PC-3 (cell line): ENCODE measurements around the gene OR6N2.

Experiments used
- EZH2 ChIP-seq: fragments of 300-600 bp; sonication (generic); IDR thresholded peaks from one replicate; pipeline ENCODE4 v1.6.1; 2017; ENCODE audit warnings: antibody characterized with exemption, mild to moderate bottlenecking, low read length; ENCODE audit not compliant: unreplicated experiment
- TF ChIP-seq, protein P1 (sequence below): fragments of 300-600 bp; sonication (generic); conservative IDR thresholded peaks from 2 replicates; pipeline ENCODE4 v1.5.1; 2017; ENCODE audit warnings: antibody characterized with exemption, low read depth, mild to moderate bottlenecking, low read length

DNA sequence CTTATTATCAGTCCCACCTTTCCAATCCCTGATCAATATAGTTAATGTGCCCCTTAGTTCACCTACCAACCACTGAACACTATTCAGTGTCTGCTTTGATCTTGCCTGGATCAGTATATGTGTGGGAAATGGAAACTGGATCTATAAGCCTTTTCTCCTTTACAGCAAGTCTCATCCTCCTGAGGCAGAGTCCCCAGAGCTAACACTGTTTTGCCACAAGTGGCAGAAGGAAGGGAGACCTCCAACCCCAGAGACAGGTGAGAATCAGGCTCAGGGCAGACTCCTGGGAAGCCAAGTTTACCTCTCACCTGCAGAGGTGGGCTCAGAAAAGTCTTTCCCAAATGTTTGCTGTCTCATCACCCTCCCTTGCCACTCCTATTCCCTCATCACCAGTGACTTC, at the start of gene OR6N2:
- TF ChIP-seq, protein P1, sequence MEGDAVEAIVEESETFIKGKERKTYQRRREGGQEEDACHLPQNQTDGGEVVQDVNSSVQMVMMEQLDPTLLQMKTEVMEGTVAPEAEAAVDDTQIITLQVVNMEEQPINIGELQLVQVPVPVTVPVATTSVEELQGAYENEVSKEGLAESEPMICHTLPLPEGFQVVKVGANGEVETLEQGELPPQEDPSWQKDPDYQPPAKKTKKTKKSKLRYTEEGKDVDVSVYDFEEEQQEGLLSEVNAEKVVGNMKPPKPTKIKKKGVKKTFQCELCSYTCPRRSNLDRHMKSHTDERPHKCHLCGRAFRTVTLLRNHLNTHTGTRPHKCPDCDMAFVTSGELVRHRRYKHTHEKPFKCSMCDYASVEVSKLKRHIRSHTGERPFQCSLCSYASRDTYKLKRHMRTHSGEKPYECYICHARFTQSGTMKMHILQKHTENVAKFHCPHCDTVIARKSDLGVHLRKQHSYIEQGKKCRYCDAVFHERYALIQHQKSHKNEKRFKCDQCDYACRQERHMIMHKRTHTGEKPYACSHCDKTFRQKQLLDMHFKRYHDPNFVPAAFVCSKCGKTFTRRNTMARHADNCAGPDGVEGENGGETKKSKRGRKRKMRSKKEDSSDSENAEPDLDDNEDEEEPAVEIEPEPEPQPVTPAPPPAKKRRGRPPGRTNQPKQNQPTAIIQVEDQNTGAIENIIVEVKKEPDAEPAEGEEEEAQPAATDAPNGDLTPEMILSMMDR: no peak
- no peak for TF ChIP-seq EZH2
